SK-N-SH treated with all-trans-retinoic acid at 6 μM for 48 hours (cell line): ENCODE data around the gene PHKG2.

Experiments
- ATAC-seq: fragments of 200-7000 bp; cut with Tn5 transposase; 3 replicates; pipeline ENCODE4 v1.9.1; 2020; ENCODE audit warnings: mild to moderate bottlenecking, moderate library complexity
- ARNTL ChIP-seq: fragments of 450-650 bp; formaldehyde crosslinking; IDR thresholded peaks from 2 replicates; pipeline ENCODE4 v1.5.0; 2020; ENCODE audit warnings: low read depth, mild to moderate bottlenecking, moderate library complexity, borderline replicate concordance
- BACH2 ChIP-seq: fragments of 250-450 bp; sonication (Bioruptor Pico); IDR thresholded peaks from 2 replicates; pipeline ENCODE4 v1.9.0; 2021; ENCODE audit warnings: mild to moderate bottlenecking, borderline replicate concordance
- CREB5 ChIP-seq: fragments of 250-450 bp; sonication (Bioruptor Pico); IDR thresholded peaks from 2 replicates; pipeline ENCODE4 v1.5.1; 2020; ENCODE audit warnings: low read depth, mild to moderate bottlenecking, moderate library complexity
- CSRNP3 ChIP-seq: fragments of 250-450 bp; sonication (Bioruptor Pico); IDR thresholded peaks from 2 replicates; pipeline ENCODE4 v1.5.1; 2021; ENCODE audit warnings: mild to moderate bottlenecking, moderate library complexity
- GLIS3 ChIP-seq: fragments of 250-450 bp; sonication (Bioruptor Pico); IDR thresholded peaks from 2 replicates; pipeline ENCODE4 v1.5.0; 2020; ENCODE audit warnings: mild to moderate bottlenecking, moderate library complexity
- ISL1 ChIP-seq: fragments of 250-450 bp; sonication (Bioruptor Pico); IDR thresholded peaks from 2 replicates; pipeline ENCODE4 v2.1.2; 2022; ENCODE audit warnings: mild to moderate bottlenecking, moderate library complexity
- OSR1 ChIP-seq: fragments of 250-450 bp; sonication (Bioruptor Pico); IDR thresholded peaks from 2 replicates; pipeline ENCODE4 v1.8.0; 2022; ENCODE audit warnings: moderate library complexity, mild to moderate bottlenecking, inconsistent platforms
- PATZ1 ChIP-seq: fragments of 250-450 bp; sonication (Bioruptor Pico); IDR thresholded peaks from 2 replicates; pipeline ENCODE4 v1.8.0; 2020; ENCODE audit warnings: mild to moderate bottlenecking, moderate library complexity, borderline replicate concordance
- POU6F1 ChIP-seq: fragments of 250-450 bp; sonication (Bioruptor Pico); IDR thresholded peaks from 2 replicates; pipeline ENCODE4 v1.8.0; 2021; ENCODE audit warnings: low read depth, mild to moderate bottlenecking, moderate library complexity, borderline replicate concordance
- PPARA ChIP-seq: fragments of 250-450 bp; sonication (Bioruptor Pico); IDR thresholded peaks from 2 replicates; pipeline ENCODE4 v1.5.0; 2020; ENCODE audit warnings: mild to moderate bottlenecking, borderline replicate concordance
- RARB ChIP-seq: fragments of 250-450 bp; sonication (Bioruptor Pico); IDR thresholded peaks from 2 replicates; pipeline ENCODE4 v1.8.0; 2021; ENCODE audit warnings: mild to moderate bottlenecking, moderate library complexity
- SNAI2 ChIP-seq: fragments of 250-450 bp; sonication (Bioruptor Pico); IDR thresholded peaks from 2 replicates; pipeline ENCODE4 v1.5.0; 2020; ENCODE audit warnings: mild to moderate bottlenecking, moderate library complexity
- TOX ChIP-seq: fragments of 250-450 bp; sonication (Bioruptor Pico); IDR thresholded peaks from 2 replicates; pipeline ENCODE4 v1.8.0; 2021; ENCODE audit warnings: mild to moderate bottlenecking, moderate library complexity, borderline replicate concordance
- TSHZ2 ChIP-seq: fragments of 250-450 bp; sonication (Bioruptor Pico); IDR thresholded peaks from 2 replicates; pipeline ENCODE4 v1.5.0; 2020; ENCODE audit warnings: mild to moderate bottlenecking, moderate library complexity
- ZC3H10 ChIP-seq: fragments of 250-450 bp; sonication (Bioruptor Pico); IDR thresholded peaks from 2 replicates; pipeline ENCODE4 v1.5.1; 2021; ENCODE audit warnings: mild to moderate bottlenecking, moderate library complexity
- ZFP3 ChIP-seq: fragments of 250-450 bp; sonication (Bioruptor Pico); IDR thresholded peaks from 2 replicates; pipeline ENCODE4 v1.5.0; 2020; ENCODE audit warnings: mild to moderate bottlenecking, moderate library complexity
- ZFP30 ChIP-seq: fragments of 450-650 bp; formaldehyde crosslinking; IDR thresholded peaks from 2 replicates; pipeline ENCODE4 v1.5.0; 2022; ENCODE audit warnings: mild to moderate bottlenecking, moderate library complexity
- ZNF565 ChIP-seq: fragments of 450-650 bp; formaldehyde crosslinking; conservative IDR thresholded peaks from 2 replicates; pipeline ENCODE4 v1.5.0; 2020; ENCODE audit warnings: low read depth, mild to moderate bottlenecking, moderate library complexity
- ZNF70 ChIP-seq: fragments of 450-650 bp; formaldehyde crosslinking; IDR thresholded peaks from 2 replicates; pipeline ENCODE4 v1.5.0; 2020; ENCODE audit warnings: mild to moderate bottlenecking, moderate library complexity
- ZNF8 ChIP-seq: fragments of 450-650 bp; formaldehyde crosslinking; IDR thresholded peaks from 2 replicates; pipeline ENCODE4 v1.5.0; 2020; ENCODE audit warnings: mild to moderate bottlenecking, moderate library complexity

Gene PHKG2

GRCh38 chr16:30736995-30737793 lies 11.0 kb upstream of the PHKG2 start:
- no peak for TF ChIP-seq TOX (CRISPR knock-in tag)
- TF ChIP-seq RARB (CRISPR knock-in tag), result no peak
- TF ChIP-seq ISL1 (CRISPR knock-in tag), result no peak
- no peak for TF ChIP-seq OSR1 (CRISPR knock-in tag)
- no peak for TF ChIP-seq ZNF70 (CRISPR knock-in tag)
- no peak for TF ChIP-seq CREB5 (CRISPR knock-in tag)
- no peak for TF ChIP-seq GLIS3
- no peak for TF ChIP-seq POU6F1
- no peak for TF ChIP-seq ZNF565 (CRISPR knock-in tag)
- no peak for ATAC-seq

GRCh38 chr16:30737794-30738648 lies 10.2 kb upstream of the PHKG2 start:
- TF ChIP-seq ZNF8 (no peak), ARNTL (no peak), ZFP30 (CRISPR knock-in tag) (no peak), SNAI2 (CRISPR knock-in tag) (no peak), TOX (CRISPR knock-in tag) (no peak), ZNF565 (CRISPR knock-in tag) (no peak), ZFP3 (CRISPR knock-in tag) (no peak), RARB (CRISPR knock-in tag) (no peak), GLIS3 (no peak), PPARA (CRISPR knock-in tag) (no peak), PATZ1 (CRISPR knock-in tag) (no peak), TSHZ2 (no peak), CREB5 (CRISPR knock-in tag) (no peak), CSRNP3 (CRISPR knock-in tag) (no peak), ZNF70 (CRISPR knock-in tag) (no peak), ZC3H10 (no peak), BACH2 (CRISPR knock-in tag) (no peak), ISL1 (CRISPR knock-in tag) (no peak), OSR1 (CRISPR knock-in tag) (no peak)
- ATAC-seq, result no peak
